Inflammatory macrophage (primary cell): ENCODE measurements around the gene FAM174C.

Experiments used
- DNase-seq, 2 donors: peaks; one replicate each; pipeline ENCODE4 v3.0.0-alpha.2; 2020 to 2022

Gene FAM174C

DNA sequence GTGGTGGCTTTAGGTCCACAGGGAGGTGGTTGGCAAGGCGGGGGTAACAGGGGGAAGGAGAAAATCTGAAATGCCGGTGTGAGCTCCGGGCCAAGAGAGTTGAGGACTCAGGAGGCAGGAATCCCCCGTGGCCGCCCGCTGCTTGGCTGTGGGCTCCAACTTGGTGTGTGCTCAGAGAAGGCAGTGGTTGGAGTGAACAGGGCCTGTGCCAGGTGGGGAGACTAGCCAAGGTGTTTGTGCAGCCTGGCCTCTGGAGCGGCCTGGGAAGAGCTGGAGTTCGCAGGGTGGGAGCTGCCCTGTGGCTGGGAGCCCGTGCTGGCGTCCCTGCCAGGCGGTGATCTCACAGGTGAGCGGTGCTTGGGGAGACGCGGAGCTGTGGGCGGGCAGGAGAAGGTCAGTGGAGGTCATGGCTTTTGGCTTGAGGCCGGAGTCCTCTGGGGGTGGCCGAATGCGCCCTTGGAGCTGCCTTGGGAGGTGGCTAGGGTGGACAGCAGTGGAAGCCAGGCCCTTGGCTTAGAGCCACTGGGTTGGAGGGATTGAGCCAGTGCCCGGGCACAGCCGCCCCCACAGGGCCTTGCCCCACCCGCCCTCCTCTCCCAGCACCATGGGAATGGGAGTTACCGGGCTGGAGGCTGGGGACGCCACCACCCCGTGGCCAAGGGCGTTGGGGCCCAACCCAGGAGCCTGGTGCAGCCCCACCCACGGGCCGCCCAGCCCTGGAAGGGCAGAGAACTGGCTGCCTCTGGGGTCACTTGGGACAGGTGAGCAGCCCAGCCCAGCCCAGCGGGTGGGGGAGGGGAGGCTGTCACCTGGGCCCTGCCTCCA is 13.3 kb upstream of the FAM174C start:
- DNase-seq = peak in 1 of 2 donors; percentile 27

DNA sequence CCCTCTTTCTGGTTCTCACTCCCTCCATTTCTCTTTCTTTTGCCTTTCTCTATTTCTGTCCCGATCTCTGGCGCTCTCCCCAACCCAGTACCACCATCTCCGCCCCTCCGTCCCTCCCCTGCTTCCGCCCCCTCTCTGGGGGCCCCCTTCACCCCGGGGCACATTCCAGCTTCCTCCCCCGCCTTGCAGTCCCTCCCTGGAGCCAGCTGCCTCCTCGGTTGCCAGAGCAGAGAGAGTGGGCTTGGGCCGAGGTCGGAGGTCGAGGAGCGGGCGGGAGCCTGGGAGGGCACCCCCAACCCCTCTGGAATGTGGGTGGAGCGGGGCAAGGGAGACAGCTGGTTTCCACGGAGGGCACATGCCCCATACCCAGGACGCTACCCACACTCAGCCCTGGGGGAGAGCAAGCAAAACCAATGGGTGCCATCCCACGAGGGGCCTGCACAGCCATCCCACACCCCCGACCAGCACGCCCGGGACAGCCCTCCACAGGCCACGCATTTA is 12.7 kb upstream of the FAM174C start:
- no peak for DNase-seq

GRCh38 chr19:1263188-1263587 is 12.1 kb upstream of the FAM174C start:
- DNase-seq = no peak

GRCh38 chr19:1264801-1265614 is 10.3 kb upstream of the FAM174C start:
- DNase-seq = peak in 1 of 2 donors; percentile 55

GRCh38 chr19:1265615-1266128 is 9.7 kb upstream of the FAM174C start:
- peak; percentile 80 to 92 for DNase-seq

- DNase-seq = peak; percentile 88 to 92
These were observed 9.0 kb upstream of the FAM174C start for GRCh38 chr19:1266129-1266915.

GRCh38 chr19:1266916-1267476 is 8.3 kb upstream of the FAM174C start:
- peak; percentile 73 to 78 for DNase-seq

DNA sequence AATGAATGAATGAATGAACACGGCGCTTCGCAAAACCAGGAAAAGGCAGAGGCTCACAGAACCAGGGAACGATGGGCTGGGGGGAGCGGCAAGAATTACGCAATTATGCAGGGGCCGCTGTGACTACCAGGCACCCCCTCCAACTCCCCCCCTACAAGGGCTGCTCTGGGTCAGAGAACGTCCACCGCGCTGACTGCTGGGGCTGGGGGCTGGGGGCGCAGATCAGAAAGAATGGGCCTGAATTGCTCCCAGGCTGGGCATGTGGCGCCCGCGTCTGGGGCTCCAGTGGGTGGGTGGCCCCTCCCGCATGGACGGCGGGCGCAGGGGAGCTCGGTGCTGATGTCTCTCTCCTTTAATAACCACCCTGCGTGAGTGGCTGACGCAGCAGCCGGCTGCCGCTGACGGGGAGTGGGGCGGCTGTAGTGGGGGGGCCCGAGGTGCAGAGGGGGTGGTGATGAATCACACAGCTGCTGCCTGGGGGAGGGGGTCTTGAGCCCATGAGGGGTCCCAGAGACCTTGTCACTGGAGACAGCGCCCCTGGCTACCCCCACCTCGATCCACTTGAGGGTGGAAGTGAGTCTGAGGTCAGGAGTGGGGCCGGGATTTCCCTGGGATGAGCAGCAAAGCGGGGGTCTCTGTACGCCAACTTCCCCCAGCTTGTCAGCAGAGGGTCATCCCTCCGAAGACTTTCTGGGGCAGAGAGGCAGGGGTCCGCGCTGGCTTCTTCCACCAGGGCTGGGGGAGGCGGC is 7.7 kb upstream of the FAM174C start:
- peak in 1 of 2 donors; percentile 50 for DNase-seq

GRCh38 chr19:1268226-1269064 is 6.9 kb upstream of the FAM174C start:
- DNase-seq = no peak

DNA sequence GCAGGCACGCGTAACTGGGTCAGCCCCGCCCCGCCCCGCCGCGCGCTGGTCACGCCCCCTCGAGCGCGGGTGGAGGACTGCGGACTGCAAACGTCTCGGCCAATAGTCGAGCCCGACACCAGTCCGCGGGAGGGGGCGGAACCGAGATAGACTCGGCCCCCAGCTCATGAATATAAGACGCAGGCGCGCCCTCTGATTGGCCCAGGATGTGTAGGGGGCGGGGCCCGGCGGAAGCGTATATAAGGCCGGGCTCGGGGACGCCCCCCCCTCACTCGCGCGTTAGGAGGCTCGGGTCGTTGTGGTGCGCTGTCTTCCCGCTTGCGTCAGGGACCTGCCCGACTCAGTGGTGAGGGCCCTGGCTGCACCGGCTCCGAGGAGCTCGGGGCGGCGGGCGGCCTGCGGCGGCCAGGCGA is 6.3 kb upstream of the FAM174C start, which contains the start of gene CIRBP:
Gene CIRBP (plus strand): TSS at position 268 of the 413 bp plus-strand sequence. CDS start 1,602 bp downstream, outside the sequence.
- peak; percentile 100 for DNase-seq

- peak; percentile 85 to 92 for DNase-seq
These were observed 5.7 kb upstream of the FAM174C start for GRCh38 chr19:1269478-1270212.

DNA sequence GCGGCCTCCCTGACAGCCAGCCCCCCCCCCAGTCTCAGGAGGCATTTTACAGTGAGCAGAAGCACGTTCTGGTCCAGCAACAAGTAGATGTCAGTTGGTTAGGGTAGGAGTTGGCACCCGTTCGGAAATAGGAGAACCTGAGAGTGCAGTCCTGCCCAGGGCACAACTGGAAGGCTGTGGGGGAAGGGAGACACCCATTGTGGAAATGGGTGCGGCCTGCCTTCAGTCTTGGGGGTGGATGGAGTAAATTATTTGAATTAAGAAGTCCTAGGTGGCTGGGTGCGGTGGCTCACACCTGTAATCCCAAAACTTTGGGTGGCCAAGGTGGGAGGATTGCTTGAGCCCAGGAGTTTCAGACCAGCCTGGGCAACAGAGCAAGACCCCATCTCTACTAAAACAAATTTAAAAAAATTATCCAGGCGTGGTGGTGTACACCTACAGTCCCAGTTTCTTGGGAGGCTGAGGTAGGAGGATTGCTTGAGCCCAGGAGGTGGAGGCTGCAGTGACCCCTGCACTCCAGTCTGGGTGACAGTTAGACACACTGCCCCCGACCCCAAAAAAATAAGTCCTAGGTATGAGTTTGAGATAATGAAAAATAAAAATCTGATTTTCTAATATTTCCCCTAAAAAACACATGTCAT is 5.0 kb upstream of the FAM174C start:
- DNase-seq = peak; percentile 43 to 48

- DNase-seq = no peak
These were observed 4.3 kb upstream of the FAM174C start for GRCh38 chr19:1270854-1271527.

DNA sequence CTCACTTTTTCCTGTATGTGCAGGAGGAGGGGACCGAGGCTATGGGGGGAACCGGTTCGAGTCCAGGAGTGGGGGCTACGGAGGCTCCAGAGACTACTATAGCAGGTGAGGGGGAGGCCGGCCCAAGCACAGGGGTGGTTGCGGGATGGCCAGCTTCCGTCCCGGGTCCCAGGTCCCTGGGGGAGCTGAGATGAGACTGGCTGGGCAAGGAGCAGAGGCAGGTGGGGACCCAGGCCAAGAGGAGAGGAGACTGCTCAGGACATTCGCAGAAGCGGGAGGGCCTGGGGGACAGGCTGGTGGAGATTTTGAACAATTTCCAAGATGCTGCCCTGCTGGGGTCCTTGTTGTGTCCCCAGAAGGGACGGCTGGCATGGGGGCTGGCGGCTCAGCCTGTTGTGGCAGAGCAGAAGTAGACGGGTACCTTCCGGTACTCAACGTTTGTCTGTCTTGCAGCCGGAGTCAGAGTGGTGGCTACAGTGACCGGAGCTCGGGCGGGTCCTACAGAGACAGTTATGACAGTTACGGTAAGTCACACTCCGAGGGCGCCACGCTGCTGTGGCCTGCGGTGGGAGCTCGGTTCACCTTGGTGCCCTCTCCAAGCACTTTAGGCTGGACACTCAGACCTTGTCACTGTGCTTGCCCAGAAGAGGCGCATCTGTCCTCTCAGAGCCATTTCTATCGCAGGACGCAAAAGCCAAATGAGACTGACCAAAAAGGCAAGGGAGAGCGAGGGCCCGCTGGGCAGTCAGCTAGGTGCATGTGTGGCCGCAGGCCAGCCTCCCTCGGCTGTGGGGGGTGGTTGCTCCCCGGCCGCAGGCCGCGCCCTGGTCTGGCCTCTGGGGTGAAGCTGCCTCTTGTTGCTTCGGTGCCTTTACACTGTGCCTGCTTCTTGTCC is 3.6 kb upstream of the FAM174C start:
- DNase-seq = no peak

DNA sequence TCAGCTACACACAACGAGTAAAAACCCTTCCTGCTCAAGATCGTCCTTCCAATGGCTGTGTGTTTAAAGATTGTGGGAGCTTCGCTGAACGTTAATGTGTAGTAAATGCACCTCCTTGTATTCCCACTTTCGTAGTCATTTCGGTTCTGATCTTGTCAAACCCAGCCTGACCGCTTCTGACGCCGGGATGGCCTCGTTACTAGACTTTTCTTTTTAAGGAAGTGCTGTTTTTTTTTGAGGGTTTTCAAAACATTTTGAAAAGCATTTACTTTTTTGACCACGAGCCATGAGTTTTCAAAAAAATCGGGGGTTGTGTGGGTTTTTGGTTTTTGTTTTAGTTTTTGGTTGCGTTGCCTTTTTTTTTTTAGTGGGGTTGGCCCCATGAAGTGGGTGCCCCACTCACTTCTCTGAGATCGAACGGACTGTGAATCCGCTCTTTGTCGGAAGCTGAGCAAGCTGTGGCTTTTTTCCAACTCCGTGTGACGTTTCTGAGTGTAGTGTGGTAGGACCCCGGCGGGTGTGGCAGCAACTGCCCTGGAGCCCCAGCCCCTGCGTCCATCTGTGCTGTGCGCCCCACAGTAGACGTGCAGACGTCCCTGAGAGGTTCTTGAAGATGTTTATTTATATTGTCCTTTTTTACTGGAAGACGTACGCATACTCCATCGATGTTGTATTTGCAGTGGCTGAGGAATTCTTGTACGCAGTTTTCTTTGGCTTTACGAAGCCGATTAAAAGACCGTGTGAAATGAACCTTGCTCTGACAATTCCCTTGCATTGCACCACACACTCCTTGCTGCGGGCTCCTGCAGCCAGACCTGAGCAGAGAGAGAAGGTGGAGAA is 2.7 kb upstream of the FAM174C start:
- peak in 1 of 2 donors; percentile 7 for DNase-seq
